ENCODE results near the gene ASPN.

GRCh38 chr9:92407818-92408217 is 74.5 kb downstream of the ASPN start:
- TF ChIP-seq SP1 (IDR thresholded peaks at IDR 0.05): no peak
- TF ChIP-seq ELF4 (IDR thresholded peaks at IDR 0.05): no peak
- TF ChIP-seq FOXM1 (IDR thresholded peaks at IDR 0.05; ENCODE audit: borderline replicate concordance): no peak
- TF ChIP-seq ARNT (IDR thresholded peaks at IDR 0.05): no peak
- TF ChIP-seq FOXK2 (IDR thresholded peaks at IDR 0.05): no peak
- no peak for TF ChIP-seq LEF1 (IDR thresholded peaks at IDR 0.05; ENCODE audit: borderline replicate concordance)
- no peak for TF ChIP-seq L3MBTL2 (conservative IDR thresholded peaks at IDR 0.05)
- TF ChIP-seq, protein P1, sequence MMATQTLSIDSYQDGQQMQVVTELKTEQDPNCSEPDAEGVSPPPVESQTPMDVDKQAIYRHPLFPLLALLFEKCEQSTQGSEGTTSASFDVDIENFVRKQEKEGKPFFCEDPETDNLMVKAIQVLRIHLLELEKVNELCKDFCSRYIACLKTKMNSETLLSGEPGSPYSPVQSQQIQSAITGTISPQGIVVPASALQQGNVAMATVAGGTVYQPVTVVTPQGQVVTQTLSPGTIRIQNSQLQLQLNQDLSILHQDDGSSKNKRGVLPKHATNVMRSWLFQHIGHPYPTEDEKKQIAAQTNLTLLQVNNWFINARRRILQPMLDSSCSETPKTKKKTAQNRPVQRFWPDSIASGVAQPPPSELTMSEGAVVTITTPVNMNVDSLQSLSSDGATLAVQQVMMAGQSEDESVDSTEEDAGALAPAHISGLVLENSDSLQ (IDR thresholded peaks at IDR 0.05): no peak
- no peak for TF ChIP-seq TARDBP (IDR thresholded peaks at IDR 0.05)
- no peak for TF ChIP-seq CTBP1 (IDR thresholded peaks at IDR 0.05; ENCODE audit: borderline replicate concordance)
- no peak for TF ChIP-seq NFRKB (IDR thresholded peaks at IDR 0.05)
- no peak for TF ChIP-seq BHLHE40 (IDR thresholded peaks at IDR 0.05; ENCODE audit: borderline replicate concordance)
- TF ChIP-seq SUZ12 (IDR thresholded peaks at IDR 0.05): no peak
